HL-60 (cell line): ENCODE results near the gene PALS2.

Experiments used
- CTCF ChIP-seq: IDR thresholded peaks from one replicate; pipeline ENCODE4 v1.5.1; 2011; ENCODE audit warnings: low read length, control low read depth, inconsistent platforms; ENCODE audit not compliant: insufficient read depth
- POLR2AphosphoS5 ChIP-seq: IDR thresholded peaks from 2 replicates; pipeline ENCODE4 v1.6.1; 2012; ENCODE audit warnings: low read depth
- REST ChIP-seq: IDR thresholded peaks from 2 replicates; pipeline ENCODE4 v1.6.1; 2012; ENCODE audit warnings: low read depth; ENCODE audit not compliant: insufficient replicate concordance
- SPI1 ChIP-seq: IDR thresholded peaks from 2 replicates; pipeline ENCODE4 v1.6.1; 2012; ENCODE audit warnings: low read depth, mild to moderate bottlenecking, borderline replicate concordance

GRCh38 chr7:24572393-24572996 is 757 bp upstream of the PALS2 start:
- TF ChIP-seq REST: no peak
- TF ChIP-seq CTCF: no peak
- TF ChIP-seq SPI1: no peak
- no peak for TF ChIP-seq POLR2AphosphoS5
